Stomach smooth muscle (tissue), 2 donors: ENCODE data around the gene C1QTNF5.

Experiments
- H3K27ac ChIP-seq: one replicate; pipeline ENCODE4 v1.7.0; 2013; ENCODE audit warnings: mild to moderate bottlenecking, low read length, inconsistent platforms
- H3K27me3 ChIP-seq, 2 donors: one replicate each; pipeline ENCODE4 v1.7.0; 2013; ENCODE audit warnings: low read length in 2 of 2; ENCODE audit not compliant: insufficient read depth in 2 of 2, control insufficient read depth in 1 of 2
- H3K36me3 ChIP-seq, 2 donors: one replicate each; pipeline ENCODE4 v1.7.0; 2013; ENCODE audit warnings: low read length in 2 of 2; ENCODE audit not compliant: control insufficient read depth in 2 of 2, insufficient read depth in 2 of 2
- H3K4me1 ChIP-seq: one replicate; pipeline ENCODE4 v1.7.0; 2013; ENCODE audit warnings: low read length; ENCODE audit not compliant: control insufficient read depth, insufficient read depth
- H3K4me3 ChIP-seq, 2 donors: one replicate each; pipeline ENCODE4 v1.7.0; 2013; ENCODE audit warnings: low read length in 2 of 2
- H3K9ac ChIP-seq, 2 donors: one replicate each; pipeline ENCODE4 v1.7.0; 2013; ENCODE audit warnings: low read length in 2 of 2, mild to moderate bottlenecking in 1 of 2
- H3K9me3 ChIP-seq, 2 donors: one replicate each; pipeline ENCODE4 v1.7.0; 2013; ENCODE audit warnings: low read length in 2 of 2; ENCODE audit not compliant: control insufficient read depth in 2 of 2
- donor health status: healthy.
- donor health status: Pancreatic carcinoma.

Gene C1QTNF5

DNA sequence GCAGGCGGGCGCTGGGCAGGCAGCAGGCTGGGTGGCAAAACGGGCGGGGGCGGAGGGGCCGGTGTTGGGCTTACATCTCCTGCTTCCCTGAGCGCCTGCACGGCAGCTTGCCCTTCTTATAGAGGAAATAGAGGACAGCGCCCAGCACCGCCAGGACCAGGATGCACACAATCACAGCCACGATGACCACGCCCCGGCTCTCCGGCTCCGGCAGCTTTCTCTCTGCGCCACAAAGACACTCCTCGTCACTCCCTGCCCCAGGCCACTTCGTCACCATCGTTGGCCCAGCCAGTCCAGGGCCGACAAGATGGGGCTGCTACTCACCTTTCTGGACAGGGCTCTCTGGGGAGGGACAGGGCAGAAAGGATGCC, 30.0 kb downstream of the C1QTNF5 start:
- Histone ChIP-seq H3K27me3 (peaks cover 2 to 4% of the 10 kb centered on the region in 2 donors), H3K9me3 (no peaks in the 10 kb centered on the region), H3K4me3 (no peak overlapping the region), H3K27ac (peak overlapping the region; percentile 67), H3K36me3 (peaks cover 52 to 62% of the 10 kb centered on the region in 2 donors), H3K4me1 (peaks cover 63% of the 10 kb centered on the region), H3K9ac (no peak overlapping the region)

DNA sequence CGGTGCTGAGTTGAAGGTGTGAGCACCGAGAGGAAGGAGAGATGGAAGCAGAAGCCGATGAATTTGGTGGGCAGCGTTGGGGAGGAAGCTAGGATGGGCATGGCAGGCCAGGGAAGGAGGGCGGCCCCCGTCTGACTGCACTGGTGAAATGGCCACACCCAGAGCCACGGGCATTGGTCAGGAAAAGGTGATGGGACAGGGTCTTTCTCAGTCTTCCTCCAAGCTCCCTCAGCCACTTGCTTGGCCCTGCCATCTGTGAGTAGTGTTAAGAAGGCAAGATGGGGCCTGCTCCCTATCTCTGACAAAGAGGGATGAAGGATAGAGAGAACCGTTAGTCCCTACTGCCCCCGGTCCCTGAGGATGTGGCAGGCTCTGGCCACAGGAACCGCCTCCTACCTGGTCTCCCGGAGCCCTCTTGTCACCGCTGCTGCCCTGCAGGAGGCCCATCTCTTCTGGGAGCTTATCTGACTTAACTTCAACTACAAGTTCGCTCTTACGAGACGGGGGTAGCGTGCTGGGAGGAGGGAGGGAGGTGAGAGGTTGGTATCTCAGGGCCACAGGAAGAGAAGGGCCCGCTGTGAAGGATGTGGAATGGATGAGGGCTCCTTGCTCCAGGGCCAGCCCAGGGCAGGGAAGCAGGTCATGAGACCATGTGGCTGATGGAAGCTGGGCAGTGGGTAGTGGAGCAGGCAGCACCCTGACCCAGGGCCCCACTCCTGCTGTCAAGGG, 30.6 kb downstream of the C1QTNF5 start:
- peaks cover 0 to 2% of the 10 kb centered on the region in 2 donors for H3K27me3 ChIP-seq
- peaks cover 54 to 62% of the 10 kb centered on the region in 2 donors for H3K36me3 ChIP-seq
- no peaks in the 10 kb centered on the region for H3K9me3 ChIP-seq
- peak overlapping the region; percentile 67 for H3K27ac ChIP-seq
- no peak overlapping the region for H3K9ac ChIP-seq
- no peak overlapping the region for H3K4me3 ChIP-seq
- H3K4me1 ChIP-seq: peaks cover 63% of the 10 kb centered on the region

DNA sequence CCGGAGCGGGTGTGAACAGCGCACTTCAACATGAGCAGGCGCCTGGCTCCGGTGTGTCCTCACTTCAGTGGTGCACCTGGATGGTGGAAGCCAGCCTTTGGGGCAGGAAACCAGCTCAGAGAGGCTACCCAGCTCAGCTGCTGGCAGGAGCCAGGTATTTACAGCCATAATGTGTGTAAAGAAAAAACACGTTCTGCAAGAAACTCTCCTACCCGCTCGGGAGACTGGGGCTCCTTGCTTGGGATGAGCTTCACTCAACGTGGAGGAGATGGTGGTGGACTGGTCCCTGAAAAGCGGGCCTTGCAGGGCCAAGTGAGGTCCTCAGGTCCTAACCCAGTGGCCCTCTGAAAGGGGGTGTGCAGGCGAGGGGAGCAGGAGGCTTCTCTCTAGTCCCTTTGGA, 31.3 kb downstream of the C1QTNF5 start:
- Histone ChIP-seq H3K9me3 (no peaks in the 10 kb centered on the region), H3K27ac (no peak overlapping the region), H3K36me3 (peaks cover 53 to 59% of the 10 kb centered on the region in 2 donors), H3K27me3 (no peaks in the 10 kb centered on the region), H3K4me1 (peaks cover 56% of the 10 kb centered on the region), H3K9ac (no peak overlapping the region), H3K4me3 (no peak overlapping the region)

DNA sequence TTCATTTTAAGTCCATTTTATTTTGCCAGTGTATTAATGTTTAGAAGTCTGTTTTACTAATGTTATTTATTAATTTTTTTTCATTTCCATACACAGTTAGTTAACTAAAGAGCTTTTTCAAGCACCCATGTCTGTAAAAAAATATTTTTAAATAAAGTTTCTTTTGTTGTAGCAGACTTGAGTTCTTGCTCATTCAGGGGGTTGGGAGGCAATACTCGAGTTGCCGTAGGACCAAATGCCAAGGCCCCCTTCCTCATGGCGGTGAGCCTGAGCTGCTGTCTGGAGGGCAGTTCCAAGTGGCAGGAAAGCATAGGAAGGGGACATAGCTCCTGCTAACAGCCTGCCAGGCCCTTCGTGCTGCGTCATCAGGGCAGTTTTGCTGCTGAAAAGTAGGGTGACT, 32.7 kb downstream of the C1QTNF5 start:
- Histone ChIP-seq H3K9ac (no peak overlapping the region), H3K9me3 (no peaks in the 10 kb centered on the region), H3K27ac (peak overlapping the region; percentile 49), H3K4me3 (no peak overlapping the region), H3K4me1 (peaks cover 48% of the 10 kb centered on the region), H3K36me3 (peaks cover 55% of the 10 kb centered on the region in 2 donors), H3K27me3 (no peaks in the 10 kb centered on the region)

DNA sequence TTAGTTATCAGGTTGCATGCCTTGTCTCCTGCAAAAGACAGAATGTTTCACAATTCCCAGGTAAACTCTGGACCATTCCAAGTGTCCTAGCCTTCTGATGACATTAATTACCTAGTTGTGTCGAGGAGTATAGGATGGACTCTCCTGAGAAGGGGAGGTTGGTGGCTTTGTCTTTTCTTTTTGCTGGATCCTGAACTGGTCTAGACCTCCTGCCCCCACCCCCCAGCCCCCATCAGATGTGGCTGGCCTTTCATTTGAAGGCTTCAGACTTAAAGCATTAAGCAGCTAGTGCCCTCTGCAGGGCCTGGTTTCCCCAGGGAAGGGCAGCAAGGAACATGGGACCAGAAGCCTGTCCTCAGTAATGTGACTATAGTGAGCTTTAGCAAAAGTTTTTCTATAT, 33.5 kb downstream of the C1QTNF5 start:
- Histone ChIP-seq H3K27me3 (no peaks in the 10 kb centered on the region), H3K36me3 (peaks cover 51 to 52% of the 10 kb centered on the region in 2 donors), H3K27ac (peak overlapping the region; percentile 73), H3K9me3 (no peaks in the 10 kb centered on the region), H3K4me3 (no peak overlapping the region), H3K4me1 (peaks cover 42% of the 10 kb centered on the region), H3K9ac (peak overlapping the region in 1 of 2 donors; percentile 29)

DNA sequence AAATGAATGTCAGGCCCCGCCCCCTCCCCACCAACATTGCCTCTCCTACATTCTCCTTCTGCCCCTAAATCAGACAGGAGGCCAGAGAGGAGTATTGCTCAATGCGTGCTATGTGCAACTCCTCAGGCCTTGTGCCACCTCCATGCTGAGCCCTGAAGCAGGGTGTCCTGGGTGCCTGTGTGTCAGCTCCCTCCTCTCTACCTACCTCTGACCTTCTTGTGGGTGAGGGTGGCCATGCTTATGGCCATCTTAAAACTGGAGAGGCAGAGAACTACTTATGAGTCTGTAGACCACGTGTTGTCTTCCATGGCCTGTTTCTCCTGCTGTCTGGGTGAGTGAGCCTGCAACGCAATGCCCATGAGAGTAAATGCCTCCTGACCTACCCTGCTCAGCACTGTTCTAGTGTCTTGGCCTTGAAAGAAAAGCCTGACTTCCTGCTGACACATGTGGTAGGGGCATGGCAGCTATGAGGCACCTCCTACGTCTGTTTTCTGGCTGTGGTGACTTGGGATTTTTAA, 34.3 kb downstream of the C1QTNF5 start:
- Histone ChIP-seq H3K9me3 (no peaks in the 10 kb centered on the region), H3K27ac (peak overlapping the region; percentile 73), H3K4me3 (no peak overlapping the region), H3K36me3 (peaks cover 46% of the 10 kb centered on the region in 2 donors), H3K4me1 (peaks cover 39% of the 10 kb centered on the region), H3K9ac (peak overlapping the region in 1 of 2 donors; percentile 5), H3K27me3 (no peaks in the 10 kb centered on the region)

DNA sequence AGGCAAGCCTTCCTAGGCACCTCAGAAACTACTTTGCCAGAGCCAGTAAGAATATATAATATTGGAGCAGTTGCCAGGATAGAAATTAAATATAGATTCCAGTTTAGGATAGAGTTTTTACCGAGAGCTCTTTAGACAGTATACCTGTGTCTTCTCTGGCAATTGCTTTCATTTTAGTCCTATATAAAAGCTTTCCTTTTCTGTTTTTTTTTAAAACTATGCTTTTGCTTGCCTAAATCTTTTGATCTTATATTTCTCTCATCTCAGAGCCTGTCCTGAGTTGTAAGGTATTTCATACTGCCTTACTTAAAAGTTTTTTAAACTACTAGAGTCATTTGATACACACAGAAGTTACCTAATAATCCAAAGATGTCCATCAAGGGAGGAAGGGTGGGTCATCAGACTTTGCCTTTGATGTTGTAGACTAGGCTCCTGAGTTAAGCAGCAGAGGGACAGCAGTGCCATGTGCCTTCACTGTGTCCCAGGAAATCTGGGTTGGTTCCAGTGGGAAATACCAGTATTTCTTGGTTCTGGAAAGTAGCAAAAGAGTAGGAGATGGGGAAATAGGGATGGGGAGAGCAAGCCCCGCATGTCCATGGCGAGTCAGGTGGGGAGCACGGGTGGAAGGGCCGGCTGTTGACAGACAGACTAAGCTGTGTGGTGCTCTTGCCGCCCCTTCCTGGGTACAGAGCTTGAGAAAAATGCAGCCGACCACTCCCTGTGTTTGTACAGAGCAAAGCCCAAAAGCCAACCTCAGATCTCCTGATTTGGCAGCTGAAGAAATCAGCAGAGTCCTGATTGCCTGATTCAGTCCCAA, 34.9 kb downstream of the C1QTNF5 start:
- H3K9me3 ChIP-seq: no peaks in the 10 kb centered on the region
- H3K4me1 ChIP-seq: peaks cover 39% of the 10 kb centered on the region
- H3K36me3 ChIP-seq: peaks cover 39 to 40% of the 10 kb centered on the region in 2 donors
- H3K4me3 ChIP-seq: no peak overlapping the region
- H3K27me3 ChIP-seq: no peaks in the 10 kb centered on the region
- H3K9ac ChIP-seq: peak overlapping the region in 1 of 2 donors; percentile 5
- H3K27ac ChIP-seq: peak overlapping the region; percentile 73

DNA sequence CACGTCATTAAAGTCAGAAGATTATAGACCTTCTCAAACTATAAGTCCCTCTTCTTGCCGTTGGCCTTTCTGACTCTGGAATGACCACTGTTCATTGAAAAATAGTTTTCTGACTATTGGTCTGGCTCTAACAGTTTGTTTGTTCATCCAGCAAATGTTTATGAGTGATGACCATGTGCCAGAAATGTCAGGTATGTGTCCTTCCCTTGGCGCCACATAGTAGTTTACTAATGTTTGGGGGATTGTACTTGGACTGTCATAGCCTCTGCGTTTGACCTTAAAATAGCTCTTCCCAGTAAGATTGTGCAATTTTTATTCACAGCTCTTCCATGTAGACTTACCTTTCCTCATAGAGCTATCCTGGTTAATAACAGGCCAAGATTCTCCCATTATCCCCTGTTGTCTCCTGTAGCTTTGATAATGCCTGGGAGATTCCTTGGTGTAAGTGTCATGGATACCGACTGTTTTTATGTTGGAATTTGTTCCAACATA, 37.4 kb downstream of the C1QTNF5 start:
- Histone ChIP-seq H3K9ac (no peak overlapping the region), H3K36me3 (peaks cover 22 to 31% of the 10 kb centered on the region in 2 donors), H3K4me3 (no peak overlapping the region), H3K9me3 (no peaks in the 10 kb centered on the region), H3K27me3 (no peaks in the 10 kb centered on the region), H3K4me1 (peaks cover 54% of the 10 kb centered on the region), H3K27ac (no peak overlapping the region)

DNA sequence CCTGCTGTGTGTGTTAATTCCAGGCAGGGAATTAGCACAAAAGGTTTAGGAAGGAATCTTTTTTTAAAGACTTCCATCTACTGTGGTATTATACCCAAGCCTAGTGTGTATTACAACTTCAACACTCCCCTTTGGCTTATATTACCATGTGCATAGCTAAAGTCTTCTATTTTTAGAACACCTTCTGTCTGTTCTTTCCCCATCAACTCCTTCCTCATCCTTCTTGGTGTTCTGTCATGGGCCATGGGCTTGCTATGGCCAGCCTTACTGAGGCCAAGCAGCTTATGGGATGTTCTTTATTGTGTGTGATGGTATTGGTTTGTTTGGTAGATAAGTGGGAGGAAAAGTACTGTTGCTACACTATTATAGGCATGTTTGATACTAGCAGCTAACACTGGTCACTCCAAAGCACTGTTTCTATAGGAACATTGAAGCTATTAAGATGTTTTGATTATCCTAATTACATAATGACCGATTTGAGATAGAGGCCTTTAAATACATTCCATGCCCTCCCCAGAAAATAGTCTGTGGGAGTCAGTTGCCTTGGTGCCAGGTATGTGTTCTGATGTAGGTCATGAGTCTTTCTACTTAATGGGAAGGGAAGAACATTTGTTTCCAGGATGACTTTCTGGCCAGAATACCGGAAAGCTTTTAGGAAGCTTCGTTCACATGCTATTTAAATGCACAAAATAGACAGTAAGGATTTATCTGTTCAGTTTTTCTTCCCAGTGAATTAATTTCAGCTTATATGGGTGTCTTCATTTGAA, 40.3 kb downstream of the C1QTNF5 start:
- Histone ChIP-seq H3K9ac (no peak overlapping the region), H3K4me3 (no peak overlapping the region), H3K4me1 (peaks cover 41% of the 10 kb centered on the region), H3K9me3 (no peaks in the 10 kb centered on the region), H3K27me3 (no peaks in the 10 kb centered on the region), H3K27ac (peak overlapping the region; percentile 77), H3K36me3 (peaks cover 23 to 35% of the 10 kb centered on the region in 2 donors)

DNA sequence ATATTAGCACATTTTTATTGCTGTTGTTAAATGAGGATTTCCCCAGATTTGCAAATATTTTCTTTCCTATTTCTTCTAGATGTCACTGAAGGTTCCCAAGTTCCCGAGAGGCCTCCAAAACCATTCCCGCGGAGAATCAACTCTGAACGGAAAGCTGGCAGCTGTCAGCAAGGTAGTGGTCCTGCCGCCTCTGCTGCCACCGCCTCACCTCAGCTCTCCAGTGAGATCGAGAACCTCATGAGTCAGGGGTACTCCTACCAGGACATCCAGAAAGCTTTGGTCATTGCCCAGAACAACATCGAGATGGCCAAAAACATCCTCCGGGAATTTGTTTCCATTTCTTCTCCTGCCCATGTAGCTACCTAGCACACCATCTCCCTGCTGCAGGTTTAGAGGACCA, 41.3 kb downstream of the C1QTNF5 start:
- no peak overlapping the region for H3K4me3 ChIP-seq

More for the DNA sequence above, 41.3 kb downstream of the C1QTNF5 start:
- Histone ChIP-seq H3K4me1 (peaks cover 38% of the 10 kb centered on the region), H3K36me3 (peaks cover 23 to 31% of the 10 kb centered on the region in 2 donors), H3K9me3 (no peaks in the 10 kb centered on the region), H3K27me3 (no peaks in the 10 kb centered on the region), H3K9ac (no peak overlapping the region), H3K27ac (peak overlapping the region; percentile 77)
